Thyroid gland (tissue), 4 donors: ENCODE results near the gene NIFK.

ENCODE experiments used
- POLR2A ChIP-seq, 2 donors: fragments of 450-650 bp; IDR thresholded peaks; one replicate each; pipeline ENCODE4 v1.6.1; 2017; ENCODE audit warnings: antibody characterized with exemption in 2 of 2, mild to moderate bottlenecking in 2 of 2, moderate library complexity in 1 of 2
- TF ChIP-seq, protein P1 (sequence below), 6 experiments: fragments of 200-600 bp in 3 of 6; fragments of 450-650 bp in 3 of 6; sonication (generic) in 3 of 6; IDR thresholded peaks; one replicate each; pipeline ENCODE4 v1.5.1; 2016 to 2019; ENCODE audit warnings: antibody characterized with exemption in 6 of 6, mild to moderate bottlenecking in 2 of 6, inconsistent platforms in 1 of 6, moderate library complexity in 1 of 6

DNA sequence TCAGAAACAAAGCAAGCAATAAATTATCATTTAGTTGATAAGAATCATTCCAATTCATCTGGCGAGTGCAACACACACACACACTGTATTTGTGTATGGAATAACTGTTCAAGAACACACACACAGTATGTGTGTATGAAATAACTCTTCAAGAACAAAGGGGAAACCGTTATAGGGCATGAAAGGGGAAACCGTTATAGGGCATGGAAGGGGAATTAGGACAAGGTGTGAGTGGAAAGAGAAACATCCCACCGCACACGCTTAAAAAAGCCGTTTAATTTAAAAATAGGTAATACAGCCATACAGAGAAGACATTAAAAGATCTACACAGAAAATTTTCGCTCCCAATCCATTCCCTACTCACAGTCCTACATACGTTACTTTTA, 18.2 kb upstream of the NIFK start:
- TF ChIP-seq, protein P1, sequence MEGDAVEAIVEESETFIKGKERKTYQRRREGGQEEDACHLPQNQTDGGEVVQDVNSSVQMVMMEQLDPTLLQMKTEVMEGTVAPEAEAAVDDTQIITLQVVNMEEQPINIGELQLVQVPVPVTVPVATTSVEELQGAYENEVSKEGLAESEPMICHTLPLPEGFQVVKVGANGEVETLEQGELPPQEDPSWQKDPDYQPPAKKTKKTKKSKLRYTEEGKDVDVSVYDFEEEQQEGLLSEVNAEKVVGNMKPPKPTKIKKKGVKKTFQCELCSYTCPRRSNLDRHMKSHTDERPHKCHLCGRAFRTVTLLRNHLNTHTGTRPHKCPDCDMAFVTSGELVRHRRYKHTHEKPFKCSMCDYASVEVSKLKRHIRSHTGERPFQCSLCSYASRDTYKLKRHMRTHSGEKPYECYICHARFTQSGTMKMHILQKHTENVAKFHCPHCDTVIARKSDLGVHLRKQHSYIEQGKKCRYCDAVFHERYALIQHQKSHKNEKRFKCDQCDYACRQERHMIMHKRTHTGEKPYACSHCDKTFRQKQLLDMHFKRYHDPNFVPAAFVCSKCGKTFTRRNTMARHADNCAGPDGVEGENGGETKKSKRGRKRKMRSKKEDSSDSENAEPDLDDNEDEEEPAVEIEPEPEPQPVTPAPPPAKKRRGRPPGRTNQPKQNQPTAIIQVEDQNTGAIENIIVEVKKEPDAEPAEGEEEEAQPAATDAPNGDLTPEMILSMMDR (IDR thresholded peaks at IDR 0.05), result no peak
- TF ChIP-seq POLR2A (IDR thresholded peaks at IDR 0.05), result no peak
